SK-N-SH treated with all-trans-retinoic acid at 6 μM for 48 hours (cell line): Measurements from ENCODE around the gene CRY1.

Source experiments
- ARNTL ChIP-seq: fragments of 450-650 bp; formaldehyde crosslinking; IDR thresholded peaks from 2 replicates; pipeline ENCODE4 v1.5.0; 2020; ENCODE audit warnings: low read depth, mild to moderate bottlenecking, moderate library complexity, borderline replicate concordance
- CREB5 ChIP-seq: fragments of 250-450 bp; sonication (Bioruptor Pico); IDR thresholded peaks from 2 replicates; pipeline ENCODE4 v1.5.1; 2020; ENCODE audit warnings: low read depth, mild to moderate bottlenecking, moderate library complexity
- ESRRG ChIP-seq: fragments of 250-450 bp; sonication (Bioruptor Pico); IDR thresholded peaks from 2 replicates; pipeline ENCODE4 v1.6.1; 2021; ENCODE audit warnings: mild to moderate bottlenecking
- GLIS3 ChIP-seq: fragments of 250-450 bp; sonication (Bioruptor Pico); IDR thresholded peaks from 2 replicates; pipeline ENCODE4 v1.5.0; 2020; ENCODE audit warnings: mild to moderate bottlenecking, moderate library complexity
- ISL1 ChIP-seq: fragments of 250-450 bp; sonication (Bioruptor Pico); IDR thresholded peaks from 2 replicates; pipeline ENCODE4 v2.1.2; 2022; ENCODE audit warnings: mild to moderate bottlenecking, moderate library complexity
- OSR1 ChIP-seq: fragments of 250-450 bp; sonication (Bioruptor Pico); IDR thresholded peaks from 2 replicates; pipeline ENCODE4 v1.8.0; 2022; ENCODE audit warnings: moderate library complexity, mild to moderate bottlenecking, inconsistent platforms
- PATZ1 ChIP-seq: fragments of 250-450 bp; sonication (Bioruptor Pico); IDR thresholded peaks from 2 replicates; pipeline ENCODE4 v1.8.0; 2020; ENCODE audit warnings: mild to moderate bottlenecking, moderate library complexity, borderline replicate concordance
- RARB ChIP-seq: fragments of 250-450 bp; sonication (Bioruptor Pico); IDR thresholded peaks from 2 replicates; pipeline ENCODE4 v1.8.0; 2021; ENCODE audit warnings: mild to moderate bottlenecking, moderate library complexity
- ZFP3 ChIP-seq: fragments of 250-450 bp; sonication (Bioruptor Pico); IDR thresholded peaks from 2 replicates; pipeline ENCODE4 v1.5.0; 2020; ENCODE audit warnings: mild to moderate bottlenecking, moderate library complexity
- ZNF565 ChIP-seq: fragments of 450-650 bp; formaldehyde crosslinking; conservative IDR thresholded peaks from 2 replicates; pipeline ENCODE4 v1.5.0; 2020; ENCODE audit warnings: low read depth, mild to moderate bottlenecking, moderate library complexity

GRCh38 chr12:106978035-106978800 is 115.1 kb downstream of the CRY1 start:
- TF ChIP-seq RARB (CRISPR knock-in tag), result no peak
- no peak for TF ChIP-seq ZNF565 (CRISPR knock-in tag)
- TF ChIP-seq ESRRG, result no peak
- TF ChIP-seq ZFP3, result no peak
- TF ChIP-seq CREB5 (CRISPR knock-in tag), result no peak
- no peak for TF ChIP-seq GLIS3
- TF ChIP-seq PATZ1 (CRISPR knock-in tag), result no peak
- TF ChIP-seq ARNTL (CRISPR knock-in tag), result no peak
- TF ChIP-seq ISL1 (CRISPR knock-in tag), result no peak
- TF ChIP-seq OSR1 (CRISPR knock-in tag), result no peak
